Tibial artery (tissue), 4 donors: ENCODE data around the gene ARFGAP3.

Source experiments
- DNase-seq, 2 donors: peaks; one replicate each; pipeline ENCODE4 v3.0.0-alpha.2; 2019
- H3K27ac ChIP-seq, 2 donors: fragments of 200-600 bp; sonication (generic) in 1 of 2; 1 replicate in 1 of 2; 2 replicates in 1 of 2; pipeline ENCODE4 v1.5.1; 2018 to 2019; ENCODE audit warnings: mild to moderate bottlenecking in 1 of 2
- H3K27me3 ChIP-seq, 2 donors: fragments of 200-600 bp; sonication (generic) in 1 of 2; one replicate each; pipeline versions ENCODE4 v1.5.1 to v1.6.0; 2016 to 2019
- H3K36me3 ChIP-seq, 3 donors: fragments of 200-600 bp; sonication (generic) in 2 of 3; one replicate each; pipeline ENCODE4 v1.5.1; 2016 to 2019; ENCODE audit warnings: mild to moderate bottlenecking in 2 of 3
- H3K4me1 ChIP-seq, 4 donors: fragments of 200-600 bp; sonication (generic) in 2 of 4; 1 replicate in 3 of 4; 2 replicates in 1 of 4; pipeline ENCODE4 v1.5.1; 2016 to 2019
- H3K4me3 ChIP-seq, 2 donors: fragments of 200-600 bp; sonication (generic) in 1 of 2; 1 replicate in 1 of 2; 2 replicates in 1 of 2; pipeline ENCODE4 v1.5.1; 2018 to 2019; ENCODE audit warnings: mild to moderate bottlenecking in 2 of 2
- H3K9me3 ChIP-seq, 3 donors: fragments of 200-600 bp; sonication (generic) in 1 of 3; one replicate each; pipeline ENCODE4 v1.5.1; 2016 to 2019
- intact Hi-C: fragments of 100-400 bp; cut with DNase I; formaldehyde crosslinking; loops from one replicate; pipeline ENCODE4 v1.15.0; 2023; ENCODE audit warnings: low total_unique reads
- TF ChIP-seq, protein P1 (sequence below), 2 experiments: fragments of 200-600 bp in 1 of 2; fragments of 450-650 bp in 1 of 2; IDR thresholded peaks; one replicate each; pipeline ENCODE4 v1.5.1; 2017 to 2019; ENCODE audit warnings: antibody characterized with exemption in 2 of 2, mild to moderate bottlenecking in 1 of 2, moderate library complexity in 1 of 2

ARFGAP3 gene

DNA sequence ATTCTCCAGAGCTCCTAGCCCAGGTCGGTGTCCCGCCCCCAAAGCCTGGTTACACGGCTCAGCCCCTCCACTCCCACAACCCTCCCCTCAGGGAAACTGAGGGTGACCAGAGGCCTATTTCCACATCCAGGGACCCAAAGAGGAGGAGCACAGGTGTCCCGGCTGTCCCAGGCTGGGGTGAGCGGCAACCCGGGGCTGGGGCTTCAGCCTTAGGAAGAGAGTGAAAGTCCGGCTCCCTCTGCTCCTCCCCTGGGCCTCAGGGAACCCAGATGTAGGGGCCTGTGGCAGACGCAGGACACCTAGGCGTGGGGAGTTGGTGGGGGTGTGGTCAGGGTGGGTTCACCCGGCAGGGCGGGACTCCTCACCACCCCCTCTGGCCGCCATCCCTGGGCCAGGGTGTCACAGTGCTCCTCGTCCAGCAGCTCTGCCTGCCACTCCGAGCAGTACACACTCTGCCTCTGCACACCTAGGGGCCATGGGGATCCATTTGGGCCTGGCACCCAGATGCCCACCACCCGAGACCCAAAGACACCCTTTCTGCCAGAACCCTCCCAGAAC, 63.1 kb downstream of the ARFGAP3 start:
- peak in 1 of 2 donors; percentile 61 for DNase-seq
- TF ChIP-seq, protein P1, sequence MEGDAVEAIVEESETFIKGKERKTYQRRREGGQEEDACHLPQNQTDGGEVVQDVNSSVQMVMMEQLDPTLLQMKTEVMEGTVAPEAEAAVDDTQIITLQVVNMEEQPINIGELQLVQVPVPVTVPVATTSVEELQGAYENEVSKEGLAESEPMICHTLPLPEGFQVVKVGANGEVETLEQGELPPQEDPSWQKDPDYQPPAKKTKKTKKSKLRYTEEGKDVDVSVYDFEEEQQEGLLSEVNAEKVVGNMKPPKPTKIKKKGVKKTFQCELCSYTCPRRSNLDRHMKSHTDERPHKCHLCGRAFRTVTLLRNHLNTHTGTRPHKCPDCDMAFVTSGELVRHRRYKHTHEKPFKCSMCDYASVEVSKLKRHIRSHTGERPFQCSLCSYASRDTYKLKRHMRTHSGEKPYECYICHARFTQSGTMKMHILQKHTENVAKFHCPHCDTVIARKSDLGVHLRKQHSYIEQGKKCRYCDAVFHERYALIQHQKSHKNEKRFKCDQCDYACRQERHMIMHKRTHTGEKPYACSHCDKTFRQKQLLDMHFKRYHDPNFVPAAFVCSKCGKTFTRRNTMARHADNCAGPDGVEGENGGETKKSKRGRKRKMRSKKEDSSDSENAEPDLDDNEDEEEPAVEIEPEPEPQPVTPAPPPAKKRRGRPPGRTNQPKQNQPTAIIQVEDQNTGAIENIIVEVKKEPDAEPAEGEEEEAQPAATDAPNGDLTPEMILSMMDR (IDR thresholded peaks at IDR 0.05), result no peak
- H3K36me3 ChIP-seq, result peaks cover 23 to 48% (median 31%) of the 10 kb centered on the region in 3 donors
- H3K27ac ChIP-seq, result no peak overlapping the region
- H3K27me3 ChIP-seq, result no peaks in the 10 kb centered on the region
- peaks cover 0 to 11% (median 7%) of the 10 kb centered on the region in 4 donors for H3K4me1 ChIP-seq
- intact Hi-C loops, result no loop called here
- H3K9me3 ChIP-seq, result no peaks in the 10 kb centered on the region
- no peak overlapping the region for H3K4me3 ChIP-seq

DNA sequence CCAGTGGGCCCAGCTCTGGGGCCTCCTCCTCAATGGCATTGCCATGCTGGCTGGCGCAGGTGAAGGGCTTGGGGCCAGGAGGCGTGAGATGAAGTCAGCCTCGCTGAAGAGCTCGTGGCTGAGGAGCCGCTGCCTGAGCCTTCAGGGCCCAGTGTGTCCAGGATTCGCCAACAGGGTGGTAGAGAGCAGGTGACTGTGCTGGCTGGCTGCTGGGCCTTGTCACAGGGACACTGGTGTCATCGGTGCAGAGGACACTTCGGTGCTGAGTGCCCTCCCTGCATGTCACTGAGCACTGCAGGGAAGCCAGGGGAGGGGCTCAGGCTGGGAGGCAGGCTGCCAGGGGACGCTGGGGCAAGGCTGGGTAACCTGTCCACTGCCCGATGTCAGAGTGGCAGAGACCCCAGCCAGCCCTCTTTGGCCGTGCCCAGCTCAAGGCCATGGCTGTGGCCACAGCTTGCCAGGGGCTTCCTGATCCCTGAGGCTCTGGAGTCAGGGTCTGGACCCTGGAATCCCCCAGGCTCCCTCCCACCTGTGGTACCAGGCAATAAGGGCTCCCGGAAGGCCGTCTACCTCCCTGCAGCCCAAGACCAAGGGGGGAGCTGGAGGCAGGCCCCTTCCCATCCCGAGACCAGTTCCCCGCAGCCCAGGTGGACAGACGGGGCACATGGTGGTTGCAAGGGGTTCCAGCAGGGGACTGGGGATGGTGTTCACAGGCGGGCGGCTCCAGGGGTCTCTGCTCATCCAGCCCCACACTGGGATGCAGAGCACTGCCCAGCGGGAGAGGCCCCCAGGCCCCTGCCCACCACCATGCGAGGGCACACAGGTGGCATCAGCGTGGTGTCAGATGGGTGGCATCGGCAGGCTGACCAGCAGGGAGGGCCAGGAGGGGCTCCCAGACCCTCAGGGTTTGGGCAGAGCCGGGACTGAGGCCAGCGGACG, 63.9 kb downstream of the ARFGAP3 start:
- no peak overlapping the region for H3K27ac ChIP-seq
- H3K4me3 ChIP-seq, result no peak overlapping the region
- peak in 1 of 2 donors; percentile 58 for DNase-seq
- no peaks in the 10 kb centered on the region for H3K27me3 ChIP-seq
- H3K9me3 ChIP-seq, result no peaks in the 10 kb centered on the region
- TF ChIP-seq, protein P1 (IDR thresholded peaks at IDR 0.05), result no peak
- peaks cover 0 to 11% (median 7%) of the 10 kb centered on the region in 4 donors for H3K4me1 ChIP-seq
- intact Hi-C loops, result no loop called here
- H3K36me3 ChIP-seq, result peaks cover 20 to 41% (median 25%) of the 10 kb centered on the region in 3 donors

DNA sequence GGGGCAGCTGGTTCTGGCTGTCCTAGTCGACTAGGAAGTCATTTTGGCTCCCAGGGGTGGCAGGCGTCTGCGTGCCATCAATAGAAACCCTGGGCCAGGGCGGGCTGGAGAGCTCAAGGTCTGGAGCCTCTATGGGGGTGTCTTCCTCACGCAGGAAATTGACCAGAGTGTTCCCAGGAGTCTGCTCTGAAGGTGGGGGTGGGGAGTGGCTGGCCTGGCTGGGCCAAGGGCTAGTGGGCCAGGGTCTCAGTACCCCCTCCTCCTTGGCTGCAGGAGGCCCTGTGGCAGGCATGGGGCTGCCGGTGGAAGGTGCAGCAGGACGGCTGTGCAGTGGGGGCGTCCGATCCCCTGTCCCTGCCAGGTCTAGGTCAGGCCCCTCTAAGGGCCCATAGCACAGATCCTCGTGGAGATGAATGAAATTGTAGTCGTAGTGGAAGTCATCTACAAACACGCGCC, 64.6 kb downstream of the ARFGAP3 start:
- Histone ChIP-seq H3K4me3 (no peak overlapping the region), H3K9me3 (no peaks in the 10 kb centered on the region), H3K4me1 (peaks cover 0 to 11% (median 7%) of the 10 kb centered on the region in 4 donors), H3K36me3 (peaks cover 13 to 34% (median 19%) of the 10 kb centered on the region in 3 donors), H3K27me3 (no peaks in the 10 kb centered on the region), H3K27ac (no peak overlapping the region)
- intact Hi-C loops, result no loop called here
- DNase-seq, result no peak
- TF ChIP-seq, protein P1 (IDR thresholded peaks at IDR 0.05), result no peak

DNA sequence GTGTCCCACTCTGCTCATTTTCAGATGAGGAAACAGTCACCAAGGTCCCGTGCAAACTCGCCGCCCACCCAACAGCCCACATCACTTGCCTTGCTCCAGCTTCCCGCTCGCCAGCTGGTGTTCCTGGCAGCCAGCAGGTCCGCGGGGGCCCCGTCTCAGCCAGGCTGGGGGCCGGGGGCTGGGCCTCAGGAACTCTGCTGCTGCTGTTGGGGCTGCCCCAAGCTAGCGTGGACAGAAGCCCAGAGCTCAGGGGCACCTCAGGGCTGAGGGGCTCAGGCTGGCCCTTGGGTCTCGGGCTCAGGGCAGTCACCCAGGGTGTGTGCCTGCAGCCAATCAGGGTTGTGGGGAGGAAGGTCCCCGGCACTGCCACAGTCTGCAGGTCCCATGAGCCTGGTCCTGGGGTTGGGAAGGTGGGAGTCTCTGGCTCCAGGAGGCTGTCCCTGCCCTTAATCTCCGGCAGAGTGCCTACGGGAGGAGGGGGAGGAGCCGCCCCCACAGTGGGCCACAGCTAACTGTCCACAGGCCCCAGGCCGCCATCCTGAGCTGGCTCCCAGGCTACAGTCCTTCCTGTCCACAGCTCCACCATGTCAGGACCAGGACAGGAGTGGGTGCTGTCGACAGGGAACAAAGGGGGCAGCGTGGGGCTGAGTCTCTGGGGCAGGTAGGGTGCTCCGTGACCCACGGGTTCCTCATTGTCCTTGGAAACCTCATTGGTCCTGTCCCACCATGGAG, 65.2 kb downstream of the ARFGAP3 start:
- no peak overlapping the region for H3K27ac ChIP-seq
- DNase-seq, result no peak
- no peak overlapping the region for H3K4me3 ChIP-seq
- no peaks in the 10 kb centered on the region for H3K9me3 ChIP-seq
- H3K36me3 ChIP-seq, result peaks cover 7 to 28% (median 15%) of the 10 kb centered on the region in 3 donors
- TF ChIP-seq, protein P1 (IDR thresholded peaks at IDR 0.05), result no peak
- intact Hi-C loops, result no loop called here
- no peaks in the 10 kb centered on the region for H3K27me3 ChIP-seq
- H3K4me1 ChIP-seq, result peaks cover 0 to 11% (median 7%) of the 10 kb centered on the region in 4 donors

DNA sequence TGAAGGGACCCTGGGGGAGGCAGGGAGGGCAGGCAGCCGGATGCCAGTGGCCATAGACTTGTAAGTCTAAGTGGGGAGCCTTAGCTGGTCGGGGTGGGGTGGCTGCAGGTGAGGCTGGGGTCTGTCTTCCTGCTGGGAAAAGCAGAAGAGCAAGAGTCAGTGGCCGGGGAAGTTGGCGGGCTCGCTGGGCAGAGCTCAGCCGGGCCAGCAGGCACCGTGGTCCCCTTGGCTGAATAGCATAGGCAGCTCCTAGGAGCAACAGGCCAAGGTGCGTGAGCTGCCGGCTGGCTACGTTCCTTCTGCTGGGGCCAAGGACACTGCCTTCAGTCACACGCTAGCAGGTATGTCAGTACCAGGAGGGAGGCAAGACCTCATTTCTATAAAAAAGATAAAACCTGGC, 68.6 kb downstream of the ARFGAP3 start:
- intact Hi-C loops, result no loop called here
- TF ChIP-seq, protein P1 (IDR thresholded peaks at IDR 0.05), result no peak
- H3K36me3 ChIP-seq, result no peaks in the 10 kb centered on the region
- no peak overlapping the region for H3K27ac ChIP-seq
- no peak for DNase-seq
- no peaks in the 10 kb centered on the region for H3K9me3 ChIP-seq
- H3K4me3 ChIP-seq, result no peak overlapping the region
- peaks cover 0 to 9% of the 10 kb centered on the region in 2 donors for H3K27me3 ChIP-seq
- H3K4me1 ChIP-seq, result peaks cover 0 to 11% (median 7%) of the 10 kb centered on the region in 4 donors
